Measurements from ENCODE around the gene KRT1. TPM values are rescaled to one million over a fixed set of nuclear protein-coding genes. Genes with fewer than 3 reads are reported as not detected.
"Not testable (repeated sequence)": the region's sequence is repeated elsewhere in the genome, so short reads cannot be mapped to it uniquely, and the experiment has no call there.

Gene KRT1
- total RNA-seq, 1 experiment from 2014 or later, result not detected

DNA sequence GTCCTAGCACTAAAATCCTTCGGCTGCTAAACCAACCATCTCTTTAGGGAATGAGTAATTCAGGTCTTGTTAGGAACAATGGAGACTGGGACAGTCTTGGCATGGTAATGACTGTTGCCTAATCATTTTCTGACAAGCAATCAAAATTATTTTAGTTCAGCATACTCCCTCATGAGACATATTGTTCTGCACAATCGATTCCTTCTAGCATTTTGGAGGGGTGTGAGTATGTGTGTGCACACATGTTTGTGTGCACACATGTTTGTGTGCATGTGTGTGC lies 2.1 kb upstream of the KRT1 start:
- no peak for DNase-seq (ENCODE audit: low spot score)

DNA sequence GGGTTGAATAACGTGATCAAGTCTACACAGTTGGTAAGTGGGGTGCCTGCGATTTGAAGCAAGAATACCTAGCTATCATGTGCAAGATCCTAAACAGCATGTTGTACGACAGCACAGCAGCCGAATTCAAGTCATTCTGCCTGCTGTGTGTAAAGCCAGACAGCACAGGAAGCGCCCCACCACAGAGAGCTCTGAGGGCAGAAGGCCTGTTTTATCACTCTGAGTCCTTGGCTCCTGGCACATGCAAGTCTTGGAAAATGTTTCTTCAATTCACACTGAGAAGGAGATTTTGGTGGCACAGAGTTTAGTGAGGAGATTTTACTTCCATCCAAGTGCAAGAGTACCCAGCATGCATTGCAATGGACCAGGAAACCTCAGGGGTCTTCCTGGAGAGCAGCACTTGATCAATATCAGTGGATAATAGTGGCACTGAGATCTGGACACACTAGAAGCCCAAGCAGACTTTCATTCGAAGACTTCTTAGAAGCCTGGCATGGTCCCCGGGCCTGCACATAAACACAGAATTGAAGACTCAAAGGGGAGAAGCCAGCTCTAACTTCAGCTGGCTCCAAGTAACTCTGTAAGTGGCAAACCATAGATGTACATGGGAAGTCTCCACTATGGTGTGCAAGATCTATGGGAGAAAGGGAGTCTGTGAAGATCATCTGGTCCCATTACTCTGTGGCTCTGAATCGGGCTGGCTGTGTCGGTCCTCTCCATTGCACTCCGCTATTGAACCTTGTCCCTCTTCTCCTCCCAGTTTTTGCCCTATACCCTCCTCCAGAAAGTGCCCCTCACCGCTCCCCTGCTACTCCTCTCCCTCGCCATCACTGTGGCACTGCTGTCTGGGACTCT lies 1.5 kb upstream of the KRT1 start:
- DNase-seq (ENCODE audit: low spot score), result no peak

DNA sequence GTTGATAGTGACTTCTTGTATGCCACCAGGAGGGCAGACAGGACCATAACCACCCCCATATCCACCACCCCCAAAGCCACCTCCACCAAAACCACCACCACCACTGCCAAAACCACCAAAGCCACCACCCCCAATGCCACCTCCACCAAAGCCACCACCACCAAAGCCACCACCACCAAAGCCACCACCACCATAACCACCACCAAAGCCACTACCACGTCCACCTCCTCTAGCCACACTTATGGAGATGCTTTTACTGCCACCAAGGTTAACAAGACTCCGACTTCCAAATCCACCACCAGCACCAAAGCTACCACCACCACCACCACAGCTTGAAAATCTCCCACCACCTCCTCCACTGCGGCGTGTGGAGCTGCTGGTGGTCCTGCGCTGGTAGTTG lies 332 bp downstream of the KRT1 start:
- no peak for DNase-seq (ENCODE audit: low spot score)

- DNase-seq (ENCODE audit: low spot score), result no peak
Observed at GRCh38 chr12:52677671-52678070, 2.5 kb downstream of the KRT1 start.

GRCh38 chr12:52677126-52677525 lies 3.1 kb downstream of the KRT1 start:
- DNase-seq (ENCODE audit: low spot score), result no peak

DNA sequence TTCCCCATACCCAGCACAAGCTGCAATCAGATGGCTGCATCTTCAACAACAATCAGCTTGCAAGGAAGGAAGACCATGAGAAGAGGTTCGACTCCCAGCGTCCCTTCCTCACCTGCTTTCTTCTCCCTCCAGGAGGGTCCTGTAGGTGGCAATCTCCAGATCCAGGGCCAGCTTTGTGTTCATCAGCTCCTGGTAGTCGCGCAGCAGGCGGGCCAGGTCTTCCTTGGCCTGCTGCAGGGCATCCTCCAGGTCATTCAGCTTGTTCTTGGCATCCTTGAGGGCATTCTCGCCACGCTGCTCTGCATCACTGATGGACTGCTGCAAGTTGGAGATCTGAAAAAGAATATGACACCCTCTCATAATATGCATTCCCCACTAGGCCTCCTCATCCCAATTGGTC lies 4.0 kb downstream of the KRT1 start:
- DNase-seq (ENCODE audit: low spot score), result no peak

- no peak for DNase-seq (ENCODE audit: low spot score)
Observed at GRCh38 chr12:52675301-52675701, 4.9 kb downstream of the KRT1 start.

GRCh38 chr12:52674433-52674775 lies 5.8 kb downstream of the KRT1 start:
- no peak for DNase-seq (ENCODE audit: low spot score)

GRCh38 chr12:52673713-52674432 lies 6.3 kb downstream of the KRT1 start:
- DNase-seq (ENCODE audit: low spot score), result no peak

GRCh38 chr12:52673217-52673616 lies 7.0 kb downstream of the KRT1 start:
- no peak for DNase-seq (ENCODE audit: low spot score)

DNA sequence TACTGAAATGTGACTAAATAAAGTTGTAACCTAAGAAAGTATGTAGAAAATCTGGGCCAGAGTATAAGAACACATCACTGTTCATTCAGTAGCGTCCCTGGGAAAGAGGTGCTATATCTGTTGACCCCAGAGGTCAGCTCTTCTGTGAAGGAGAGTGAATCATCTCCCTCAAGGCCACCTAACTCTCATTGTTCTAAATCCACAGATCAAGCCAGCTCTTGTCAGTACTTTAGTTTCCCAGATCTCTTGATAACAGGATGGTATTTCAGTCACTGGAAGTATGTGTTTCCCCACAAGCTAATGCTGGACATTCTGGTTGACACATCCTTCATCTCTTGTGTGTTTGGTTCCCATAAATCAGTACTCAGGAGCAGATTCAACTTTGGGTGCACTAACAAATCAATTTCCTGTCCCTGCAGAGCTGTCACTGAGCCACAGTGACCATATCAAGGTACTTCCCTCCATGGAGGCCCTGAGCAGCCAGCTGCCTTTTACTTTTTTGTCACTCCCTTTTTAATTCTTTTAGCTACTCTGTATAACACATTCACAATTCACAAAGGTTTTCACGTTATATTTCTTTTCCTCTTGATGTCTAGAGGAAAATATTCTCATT lies 7.8 kb downstream of the KRT1 start:
- DNase-seq (ENCODE audit: low spot score), result no peak

DNA sequence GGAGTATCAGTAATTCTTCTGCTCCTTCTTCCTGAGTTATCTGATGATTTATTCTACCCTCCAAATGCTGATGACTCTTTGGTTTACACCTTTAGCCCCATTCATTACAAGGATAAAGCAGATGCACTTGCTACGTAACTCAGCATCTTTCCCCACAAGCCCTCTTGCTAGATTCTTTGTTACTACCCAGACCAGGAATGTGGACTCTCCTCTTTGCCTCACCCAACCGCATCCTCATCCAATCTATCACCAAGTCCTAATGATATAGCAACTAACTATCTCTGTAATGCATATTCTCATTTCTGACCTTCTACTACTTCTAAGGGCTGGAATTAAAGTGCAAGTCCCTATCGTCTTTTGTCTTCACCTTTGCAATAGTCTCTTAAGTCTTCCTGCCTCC lies 9.2 kb downstream of the KRT1 start:
- DNase-seq (ENCODE audit: low spot score), result no peak

DNA sequence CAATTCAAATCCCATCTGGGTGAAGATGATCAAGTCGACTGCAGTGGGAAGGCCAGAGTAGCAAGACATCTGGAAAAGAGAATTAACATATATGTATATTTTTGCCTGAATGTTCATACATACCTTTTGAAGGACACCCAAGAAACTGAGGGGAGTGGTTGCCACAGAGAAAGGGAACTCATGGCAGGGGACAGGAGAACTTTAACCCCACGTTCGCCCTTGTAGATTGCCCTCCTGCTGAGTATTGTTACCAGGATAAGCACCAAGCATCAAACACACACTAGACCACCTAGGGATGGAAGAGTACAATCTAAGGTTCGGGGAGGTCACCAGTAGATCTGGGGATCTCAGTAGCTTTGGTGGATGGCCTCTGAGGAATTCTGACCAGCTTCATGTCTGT lies 9.7 kb downstream of the KRT1 start:
- no peak for DNase-seq (ENCODE audit: low spot score)

DNA sequence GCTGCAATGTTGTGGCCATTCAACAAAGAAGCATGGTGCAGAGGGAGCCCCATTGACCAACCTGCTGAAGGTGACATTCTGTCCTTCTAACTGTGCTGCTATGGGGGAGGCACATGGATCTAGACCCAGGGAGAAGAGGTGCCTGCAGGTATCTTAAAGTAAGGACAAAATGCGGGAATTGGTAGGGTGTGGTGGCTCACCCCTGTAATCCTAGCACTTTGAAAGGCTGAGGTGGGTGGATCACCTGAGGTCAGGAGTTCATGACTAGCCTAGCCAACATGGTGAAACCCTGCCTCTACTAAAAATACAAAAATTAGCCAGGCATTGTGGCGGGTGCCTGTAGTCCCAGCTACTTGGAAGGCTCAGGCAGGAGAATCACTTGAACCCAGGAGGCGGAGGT lies 10.3 kb downstream of the KRT1 start:
- DNase-seq (ENCODE audit: low spot score), result not testable (repeated sequence)

GRCh38 chr12:52669426-52669825 lies 10.8 kb downstream of the KRT1 start:
- no peak for DNase-seq (ENCODE audit: low spot score)

DNA sequence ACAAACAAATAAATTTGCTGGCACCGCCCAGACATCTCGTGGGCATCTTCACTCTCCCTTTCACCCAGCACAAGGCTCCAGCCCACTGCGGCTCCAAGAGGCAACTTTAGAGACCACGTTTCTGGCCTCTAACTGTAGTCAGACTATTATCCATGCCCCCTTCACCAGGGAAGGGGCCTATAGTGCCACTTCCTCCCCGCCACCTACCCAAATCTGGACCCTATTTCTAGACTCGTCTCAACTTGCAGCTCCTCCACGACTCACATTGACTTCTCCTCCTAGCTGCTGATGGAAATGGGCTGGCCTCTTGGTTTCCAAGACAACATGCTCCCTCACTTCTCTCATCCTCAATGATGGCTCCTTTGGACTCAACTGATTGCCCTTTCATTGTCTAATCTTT lies 12.3 kb downstream of the KRT1 start:
- DNase-seq (ENCODE audit: low spot score), result no peak

GRCh38 chr12:52667509-52667908 lies 12.7 kb downstream of the KRT1 start:
- no peak for DNase-seq (ENCODE audit: low spot score)

DNA sequence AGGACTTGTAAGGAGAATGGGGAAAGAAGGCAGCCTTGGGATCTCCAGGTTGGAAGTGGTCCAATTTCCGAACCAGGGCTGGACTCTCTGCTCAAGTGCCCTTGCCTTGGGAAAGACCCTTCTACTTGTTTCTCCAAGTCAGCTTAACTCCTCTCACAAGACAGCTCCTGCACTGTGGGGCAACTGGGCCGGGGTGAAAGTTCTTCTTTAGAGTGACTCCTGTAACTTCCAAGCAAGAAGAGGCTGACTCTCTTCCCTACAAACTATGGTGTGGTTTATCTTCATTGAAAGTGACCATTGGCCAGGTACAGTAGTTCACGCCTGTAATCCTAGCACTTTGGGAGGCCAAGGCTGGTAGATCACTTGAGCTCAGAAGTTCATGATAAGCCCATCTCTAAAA lies 13.7 kb downstream of the KRT1 start:
- no peak for DNase-seq (ENCODE audit: low spot score)

DNA sequence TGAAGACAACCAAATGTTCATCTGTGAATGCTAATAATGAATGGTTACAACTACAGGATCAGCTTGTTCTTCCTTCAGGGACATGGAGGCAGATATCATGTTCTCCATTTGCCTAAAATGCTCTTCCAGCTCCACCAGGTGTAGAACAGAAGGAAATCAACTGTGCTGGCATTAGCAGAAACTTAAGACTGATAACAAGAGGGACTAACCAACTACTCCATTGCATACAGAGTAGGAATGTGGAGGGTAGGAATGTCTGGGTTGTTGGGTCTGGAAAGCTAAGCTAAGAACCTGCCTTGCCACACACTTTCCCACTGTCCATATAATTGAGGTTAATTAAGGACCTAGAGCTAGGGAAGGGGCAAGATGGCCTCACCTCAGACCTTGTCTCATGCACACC lies 16.8 kb downstream of the KRT1 start:
- no peak for DNase-seq (ENCODE audit: low spot score)

DNA sequence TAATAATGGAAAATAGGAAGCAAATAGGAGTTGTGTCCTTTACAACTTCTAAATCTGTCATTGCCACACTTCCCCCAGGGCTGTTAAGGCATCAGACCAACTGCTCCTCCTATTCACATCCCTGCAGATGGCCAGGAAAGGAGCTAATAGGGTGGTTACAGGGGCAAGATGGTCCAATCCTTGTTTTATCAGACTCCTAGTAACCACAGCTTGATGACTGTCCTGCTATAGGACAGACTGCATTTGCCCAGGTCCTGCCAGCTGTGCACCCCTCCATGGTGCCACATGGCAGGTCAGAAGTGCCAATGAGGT lies 17.3 kb downstream of the KRT1 start:
- DNase-seq (ENCODE audit: low spot score), result no peak

GRCh38 chr12:52662093-52662917 lies 17.9 kb downstream of the KRT1 start:
- DNase-seq (ENCODE audit: low spot score), result no peak

- no peak for DNase-seq (ENCODE audit: low spot score)
Observed at GRCh38 chr12:52661668-52662067, 18.5 kb downstream of the KRT1 start.
